HCT116 (cell line): Measurements from ENCODE around the gene PDE8A. TPM values are rescaled to one million over a fixed set of nuclear protein-coding genes. Genes with fewer than 3 reads are reported as not detected.

ENCODE experiments used
- ATAC-seq: fragments of 200-7000 bp; cut with Tn5 transposase; 2 replicates; pipeline ENCODE4 v1.9.1; 2020; ENCODE audit warnings: mild to moderate bottlenecking, moderate library complexity
- BruUV-seq: library from RNA; stranded (reverse); fragments of 400-500 nt; replicated peaks from 2 replicates; lab custom pipeline; 2021; lab: Mats Ljungman, UMichigan
- CTCF ChIA-PET: fragments of 300-600 bp; sonication (Branson Sonifier 250); formaldehyde crosslinking; loops from one replicate; lab custom pipeline; 2021; ENCODE audit warnings: antibody characterized with exemption; lab: Charles Lee
- POLR2A ChIA-PET: fragments of 300-600, 350-600 bp; sonication (Branson Sonifier 250); formaldehyde crosslinking; loops from one replicate; lab custom pipeline; 2021; ENCODE audit warnings: antibody characterized with exemption; lab: Charles Lee
- RAD21 ChIA-PET, 2 experiments: fragments of 300-600 bp; sonication (Branson Sonifier 250); formaldehyde crosslinking; loops; one replicate each; lab custom pipeline; 2023; ENCODE audit warnings: low total read pairs in 2 of 2; ENCODE audit not compliant: uncharacterized antibody in 2 of 2, unreplicated experiment in 2 of 2, low non-redundant PET in 1 of 2; lab: Charles Lee
- DNase-seq: peaks from one replicate; pipeline ENCODE4 v3.0.0-alpha.2; 2010; ENCODE audit warnings: low read depth, low spot score
- H2AFZ ChIP-seq: fragments of 200-600 bp; shearing (Covaris generic), sonication (generic); 2 replicates; pipeline ENCODE4 v1.6.1; 2017; ENCODE audit warnings: low read depth, mixed run types, mixed read lengths, antibody characterized with exemption, low read length; ENCODE audit not compliant: poor library complexity, severe bottlenecking
- H3K27ac ChIP-seq: 2 replicates; pipeline ENCODE4 v1.5.1; 2012; ENCODE audit warnings: low read depth, low read length
- H3K27me3 ChIP-seq: fragments of 200-600 bp; sonication (generic); 2 replicates; pipeline ENCODE4 v1.6.1; 2016; ENCODE audit warnings: mixed run types, low read length, mixed read lengths; ENCODE audit not compliant: insufficient read depth
- H3K36me3 ChIP-seq, 2 experiments: fragments of 200-500 bp in 1 of 2; fragments of 200-600 bp in 1 of 2; sonication (Bioruptor generic) in 1 of 2; sonication (generic) in 1 of 2; 2 replicates each; pipeline versions ENCODE4 v1.5.1 to v1.6.1; 2014 to 2016; ENCODE audit warnings: low read length in 2 of 2, inconsistent platforms in 1 of 2, mixed read lengths in 1 of 2, mixed run types in 1 of 2; ENCODE audit not compliant: insufficient read depth in 2 of 2, control insufficient read depth in 1 of 2
- H3K4me1 ChIP-seq, 2 experiments: fragments of 200-600 bp in 1 of 2; sonication (generic) in 1 of 2; 2 replicates each; pipeline versions ENCODE4 v1.5.1 to v1.6.1; 2012 to 2017; ENCODE audit warnings: low read length in 2 of 2, inconsistent platforms in 1 of 2, mild to moderate bottlenecking in 1 of 2, mixed read lengths in 1 of 2, mixed run types in 1 of 2, moderate library complexity in 1 of 2; ENCODE audit not compliant: insufficient read depth in 2 of 2, control insufficient read depth in 1 of 2
- H3K4me2 ChIP-seq: fragments of 200-600 bp; sonication (generic); 2 replicates; pipeline ENCODE4 v1.6.1; 2017; ENCODE audit warnings: mixed run types, low read length, mixed read lengths
- H3K4me3 ChIP-seq, 2 experiments: fragments of 200-600 bp in 1 of 2; sonication (generic) in 1 of 2; replicated peaks in 1 of 2; 2 replicates each; pipeline ENCODE4 v1.5.1; 2011 to 2016; ENCODE audit warnings: low read length in 2 of 2, control low read depth in 1 of 2, low read depth in 1 of 2, mild to moderate bottlenecking in 1 of 2, mixed read lengths in 1 of 2, mixed run types in 1 of 2
- H3K79me2 ChIP-seq: fragments of 200-600 bp; sonication (generic); 2 replicates; pipeline ENCODE4 v1.6.1; 2017; ENCODE audit warnings: mild to moderate bottlenecking, mixed run types, low read length, moderate library complexity, mixed read lengths; ENCODE audit not compliant: insufficient read depth
- H3K9ac ChIP-seq: fragments of 200-600 bp; sonication (generic); 2 replicates; pipeline ENCODE4 v1.6.1; 2016; ENCODE audit warnings: low read length, mixed read lengths
- H3K9me2 ChIP-seq: fragments of 200-600 bp; sonication (generic), shearing (Covaris generic); 2 replicates; pipeline ENCODE4 v1.6.1; 2017; ENCODE audit warnings: mixed run types, mild to moderate bottlenecking, moderate library complexity; ENCODE audit not compliant: insufficient read depth
- H3K9me3 ChIP-seq, 2 experiments: fragments of 200-500 bp in 1 of 2; fragments of 200-600 bp in 1 of 2; sonication (Bioruptor generic) in 1 of 2; sonication (generic) in 1 of 2; 2 replicates each; pipeline ENCODE4 v1.6.1; 2014 to 2017; ENCODE audit warnings: low read length in 2 of 2, mixed read lengths in 2 of 2, inconsistent platforms in 1 of 2, low read depth in 1 of 2, mild to moderate bottlenecking in 1 of 2, mixed run types in 1 of 2, moderate library complexity in 1 of 2; ENCODE audit not compliant: control insufficient read depth in 1 of 2, insufficient read depth in 1 of 2
- H4K20me1 ChIP-seq: fragments of 200-600 bp; sonication (generic), shearing (Covaris generic); 2 replicates; pipeline ENCODE4 v1.6.1; 2017; ENCODE audit warnings: mixed run types, mild to moderate bottlenecking, moderate library complexity; ENCODE audit not compliant: insufficient read depth
- ATF3 ChIP-seq: IDR thresholded peaks from 2 replicates; pipeline ENCODE4 v1.6.1; 2012
- CBX3 ChIP-seq: IDR thresholded peaks from 2 replicates; pipeline ENCODE4 v1.6.1; 2012; ENCODE audit warnings: low read depth
- EGR1 ChIP-seq: IDR thresholded peaks from 2 replicates; pipeline ENCODE4 v1.6.1; 2012; ENCODE audit warnings: low read depth
- EZH2 ChIP-seq: fragments of 200-600 bp; sonication (generic); IDR thresholded peaks from 2 replicates; pipeline ENCODE4 v1.6.1; 2017; ENCODE audit warnings: antibody characterized with exemption, mixed run types
- EZH2phosphoT487 ChIP-seq: fragments of 200-600 bp; IDR thresholded peaks from 2 replicates; pipeline ENCODE4 v1.6.1; 2018; ENCODE audit warnings: antibody characterized with exemption, borderline replicate concordance
- POLR2AphosphoS5 ChIP-seq: IDR thresholded peaks from 2 replicates; pipeline ENCODE4 v1.6.1; 2011; ENCODE audit warnings: mild to moderate bottlenecking, low read depth, low read length, moderate library complexity
- REST ChIP-seq: IDR thresholded peaks from 2 replicates; pipeline ENCODE4 v1.6.1; 2012; ENCODE audit warnings: low read depth
- SIN3A ChIP-seq: IDR thresholded peaks from 2 replicates; pipeline ENCODE4 v1.6.1; 2012; ENCODE audit warnings: low read depth
- YY1 ChIP-seq: IDR thresholded peaks from 2 replicates; pipeline ENCODE4 v1.6.1; 2011; ENCODE audit warnings: low read length, low read depth, moderate library complexity, mild to moderate bottlenecking; ENCODE audit not compliant: insufficient replicate concordance; ENCODE audit errors: extremely low read depth
- intact Hi-C: fragments of 100-400 bp; cut with micrococcal nuclease; formaldehyde crosslinking; loops from 2 replicates; pipeline ENCODE4 v1.10.0; 2022
- total RNA-seq: library from RNA; stranded (reverse); gene quantifications from one replicate; pipeline ENCODE4 v1.2.1, GENCODE V29; 2021; ENCODE audit not compliant: unreplicated experiment
- TF ChIP-seq, protein P1 (sequence below), 3 experiments: fragments of 200-600 bp in 1 of 3; sonication (generic) in 1 of 3; IDR thresholded peaks in 2 of 3; conservative IDR thresholded peaks in 1 of 3; 2 replicates each; pipeline ENCODE4 v1.5.1; 2012 to 2017; ENCODE audit warnings: low read depth in 2 of 3, low read length in 2 of 3, antibody characterized with exemption in 1 of 3, borderline replicate concordance in 1 of 3, control low read depth in 1 of 3, mild to moderate bottlenecking in 1 of 3, mixed read lengths in 1 of 3, mixed run types in 1 of 3, moderate library complexity in 1 of 3; ENCODE audit not compliant: insufficient read depth in 1 of 3

Gene PDE8A
- total RNA-seq, 1 experiment from 2014 or later = 37.8 TPM

- Histone ChIP-seq H3K79me2 (peaks cover 48% of the 10 kb centered on the region), H3K27me3 (no peaks in the 10 kb centered on the region), H3K9me3 (no peaks in the 10 kb centered on the region), H4K20me1 (no peaks in the 10 kb centered on the region; the same call in 1 of the 2 replicates), H3K9me2 (no peaks in the 10 kb centered on the region), H3K36me3 (no peaks in the 10 kb centered on the region), H3K27ac (no peak overlapping the region), H3K4me2 (no peak overlapping the region), H3K4me1 (0 out of 4 replicates have a peak, but pooled peaks cover 0 to 3% of the 10 kb centered on the region in 2 experiments), H3K4me3 (no peak overlapping the region), H3K9ac (no peak overlapping the region), H2AFZ (no peak overlapping the region)
- TF ChIP-seq ATF3 = no peak
- no peak for TF ChIP-seq REST
- no peak for TF ChIP-seq EZH2phosphoT487
- TF ChIP-seq EZH2 = no peak
- no peak for TF ChIP-seq EGR1
- no peak for TF ChIP-seq YY1
- TF ChIP-seq, protein P1, sequence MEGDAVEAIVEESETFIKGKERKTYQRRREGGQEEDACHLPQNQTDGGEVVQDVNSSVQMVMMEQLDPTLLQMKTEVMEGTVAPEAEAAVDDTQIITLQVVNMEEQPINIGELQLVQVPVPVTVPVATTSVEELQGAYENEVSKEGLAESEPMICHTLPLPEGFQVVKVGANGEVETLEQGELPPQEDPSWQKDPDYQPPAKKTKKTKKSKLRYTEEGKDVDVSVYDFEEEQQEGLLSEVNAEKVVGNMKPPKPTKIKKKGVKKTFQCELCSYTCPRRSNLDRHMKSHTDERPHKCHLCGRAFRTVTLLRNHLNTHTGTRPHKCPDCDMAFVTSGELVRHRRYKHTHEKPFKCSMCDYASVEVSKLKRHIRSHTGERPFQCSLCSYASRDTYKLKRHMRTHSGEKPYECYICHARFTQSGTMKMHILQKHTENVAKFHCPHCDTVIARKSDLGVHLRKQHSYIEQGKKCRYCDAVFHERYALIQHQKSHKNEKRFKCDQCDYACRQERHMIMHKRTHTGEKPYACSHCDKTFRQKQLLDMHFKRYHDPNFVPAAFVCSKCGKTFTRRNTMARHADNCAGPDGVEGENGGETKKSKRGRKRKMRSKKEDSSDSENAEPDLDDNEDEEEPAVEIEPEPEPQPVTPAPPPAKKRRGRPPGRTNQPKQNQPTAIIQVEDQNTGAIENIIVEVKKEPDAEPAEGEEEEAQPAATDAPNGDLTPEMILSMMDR (IDR thresholded peaks at IDR 0.05 in 2 of 3, conservative IDR thresholded peaks at IDR 0.05 in 1 of 3; ENCODE audit: borderline replicate concordance in 1 of 3, insufficient read depth in 1 of 3, low read depth in 2 of 3, low read length in 2 of 3) = no peak
- TF ChIP-seq POLR2AphosphoS5 = no peak
- TF ChIP-seq SIN3A = no peak
- no peak for TF ChIP-seq CBX3
- ATAC-seq (no peak), DNase-seq (no peak)
- CTCF ChIA-PET = interaction anchor here (1.2 kb wide), 1 partner anchor 15 kb away, joined by 3 read pairs; no protein-coding TSS in a partner anchor
- RAD21 ChIA-PET = no interaction called here
- intact Hi-C loops = loop anchor here (5.0 to 10.0 kb wide), 2 partner anchors 204 to 451 kb away; no protein-coding TSS in a partner anchor
- POLR2A ChIA-PET = no interaction called here
- BruUV-seq = no TSS peak
Observed at GRCh38 chr15:85048430-85048829, 66.8 kb downstream of the PDE8A start.
